Skin of body (tissue), 2 donors: Measurements from ENCODE around the gene MAP2K3. TPM values are rescaled to one million over a fixed set of nuclear protein-coding genes. Genes with fewer than 3 reads are reported as not detected.
"Not testable (repeated sequence)": the region's sequence is repeated elsewhere in the genome, so short reads cannot be mapped to it uniquely, and the experiment has no call there.

Source experiments
- DNase-seq: peaks from one replicate; lab custom pipeline; 2025; lab: John Stamatoyannopoulos, UW
- total RNA-seq: library from RNA; depleted of rRNA; stranded (reverse); fragments of >200 nt; gene quantifications from one replicate; pipeline ENCODE4 v1.2.3, GENCODE V29; 2014

Gene MAP2K3
- total RNA-seq, 1 donor from 2014 or later: 19.8 TPM

GRCh38 chr17:21310061-21310765 is 25.7 kb downstream of the MAP2K3 start:
- not testable (repeated sequence) for DNase-seq

- DNase-seq: not testable (repeated sequence)
Observed at GRCh38 chr17:21310766-21311602, 26.5 kb downstream of the MAP2K3 start.

- DNase-seq: no peak
Observed at GRCh38 chr17:21313320-21313719, 28.8 kb downstream of the MAP2K3 start.

GRCh38 chr17:21313761-21314160 is 29.2 kb downstream of the MAP2K3 start:
- not testable (repeated sequence) for DNase-seq

- not testable (repeated sequence) for DNase-seq
Observed at GRCh38 chr17:21314261-21314664, 29.8 kb downstream of the MAP2K3 start.

GRCh38 chr17:21314701-21315111 is 30.2 kb downstream of the MAP2K3 start:
- not testable (repeated sequence) for DNase-seq

- DNase-seq: not testable (repeated sequence)
Observed at GRCh38 chr17:21315246-21316000, 30.9 kb downstream of the MAP2K3 start.

GRCh38 chr17:21316212-21316886 is 31.8 kb downstream of the MAP2K3 start:
- DNase-seq: not testable (repeated sequence)

GRCh38 chr17:21316887-21317500 is 32.5 kb downstream of the MAP2K3 start:
- DNase-seq: not testable (repeated sequence)

GRCh38 chr17:21317821-21318220 is 33.3 kb downstream of the MAP2K3 start:
- DNase-seq: not testable (repeated sequence)

GRCh38 chr17:21318439-21318838 is 33.9 kb downstream of the MAP2K3 start:
- DNase-seq: no peak

GRCh38 chr17:21318856-21319255 is 34.3 kb downstream of the MAP2K3 start:
- not testable (repeated sequence) for DNase-seq

- DNase-seq: not testable (repeated sequence)
Observed at GRCh38 chr17:21319256-21319655, 34.7 kb downstream of the MAP2K3 start.

GRCh38 chr17:21319686-21320375 is 35.3 kb downstream of the MAP2K3 start:
- DNase-seq: not testable (repeated sequence)

GRCh38 chr17:21320430-21320829 is 35.9 kb downstream of the MAP2K3 start:
- DNase-seq: not testable (repeated sequence)

- DNase-seq: not testable (repeated sequence)
Observed at GRCh38 chr17:21321061-21321460, 36.5 kb downstream of the MAP2K3 start.

GRCh38 chr17:21321744-21322191 is 37.3 kb downstream of the MAP2K3 start:
- not testable (repeated sequence) for DNase-seq

GRCh38 chr17:21323257-21324111 is 39.0 kb downstream of the MAP2K3 start:
- not testable (repeated sequence) for DNase-seq

GRCh38 chr17:21324741-21325140 is 40.2 kb downstream of the MAP2K3 start:
- DNase-seq: not testable (repeated sequence)
